GM12892 (cell line): ENCODE results near the gene SUPT3H.

ENCODE experiments used
- POLR2A ChIP-seq: IDR thresholded peaks from 2 replicates; pipeline ENCODE4 v1.6.1; 2011; ENCODE audit warnings: low read depth, low read length, control low read depth
- POLR2AphosphoS5 ChIP-seq: IDR thresholded peaks from 2 replicates; pipeline ENCODE4 v1.6.1; 2011; ENCODE audit warnings: low read depth, low read length, control low read depth
- TAF1 ChIP-seq: IDR thresholded peaks from 2 replicates; pipeline ENCODE4 v1.6.1; 2011; ENCODE audit warnings: low read depth, mild to moderate bottlenecking, control low read depth, low read length, borderline replicate concordance

DNA sequence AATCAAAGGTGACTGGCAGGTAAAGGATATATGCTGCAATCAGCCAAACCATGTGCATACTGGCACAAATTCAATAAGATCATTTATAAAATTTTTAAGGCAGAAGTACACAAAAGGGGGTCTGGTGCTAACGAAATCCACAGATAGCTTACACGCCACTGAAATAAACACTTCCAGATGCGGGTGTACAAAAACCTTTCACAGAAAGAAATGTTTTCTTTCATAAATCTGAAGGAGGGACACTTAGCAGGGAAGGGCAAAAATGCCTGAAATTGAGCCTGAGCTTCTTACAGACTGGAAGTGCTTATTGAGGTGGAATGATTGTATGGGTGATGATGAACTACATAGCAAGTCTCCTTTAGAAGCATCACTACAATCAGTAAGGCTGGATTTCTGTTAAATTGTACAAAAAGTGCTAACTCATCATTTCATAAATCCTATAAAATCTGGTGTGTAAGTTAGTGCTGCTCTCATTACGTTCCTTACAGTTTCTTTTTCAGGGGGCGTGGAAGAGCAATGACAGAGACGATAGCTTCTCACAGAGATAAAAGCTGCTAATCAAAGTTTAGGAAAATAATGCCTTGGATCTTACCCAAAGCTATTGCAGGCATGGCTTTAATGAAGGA is 458.9 kb downstream of the SUPT3H start:
- TF ChIP-seq POLR2AphosphoS5 (no peak), TAF1 (no peak), POLR2A (no peak)
